ENCODE results near the gene FLOT2. TPM values are rescaled to one million over a fixed set of nuclear protein-coding genes. Genes with fewer than 3 reads are reported as not detected.
A peak's percentile ranks its signal among the peaks of the same experiment; 100 is the strongest.

Gene FLOT2
- total RNA-seq, 1 experiment from 2014 or later = 23.1 TPM

DNA sequence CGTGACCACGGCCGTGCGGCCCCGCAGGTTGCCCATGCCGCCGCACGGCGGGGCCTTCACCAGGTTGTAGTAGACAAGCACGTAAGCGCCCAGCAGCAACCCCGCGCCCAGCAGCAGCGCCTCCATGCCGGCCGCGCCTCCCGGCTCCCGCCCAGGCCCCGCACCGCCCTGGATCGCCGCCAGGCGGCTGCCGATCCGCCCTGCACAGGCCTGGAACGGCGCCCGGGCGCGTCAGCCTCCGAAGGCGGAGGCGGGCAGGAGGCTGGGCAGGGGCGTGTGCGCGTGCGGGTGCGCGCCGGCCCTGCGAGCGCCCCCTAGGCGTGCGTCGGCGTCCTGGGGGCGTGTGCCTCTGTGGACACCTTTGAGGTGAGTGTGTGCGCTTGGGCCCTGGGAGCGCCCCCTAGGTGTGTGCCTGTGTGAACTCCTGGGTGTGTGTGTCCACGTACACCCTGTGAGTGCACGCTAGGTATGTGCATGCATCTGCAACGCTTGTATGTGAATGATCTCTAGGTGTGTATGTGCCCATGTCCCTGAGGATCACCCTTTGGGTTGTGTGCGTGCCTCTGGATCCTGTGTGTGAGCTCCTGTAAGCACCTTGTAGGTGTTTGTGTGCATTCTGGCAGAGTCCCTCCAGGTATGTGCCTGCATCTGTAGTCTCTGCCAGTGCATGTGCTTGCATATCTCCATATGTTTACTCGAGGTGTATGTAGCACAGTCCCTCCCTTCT, 5.4 kb upstream of the FLOT2 start, which contains the start of gene DHRS13:
TSS of gene DHRS13 (minus strand) at position 261 of the 727 bp plus-strand sequence. CDS start at position 126, 135 bp downstream.
- Histone ChIP-seq H3K79me2 (ENCODE audit: low read length) (no peaks in the 10 kb centered on the region), H3K9me2 (replicated peaks; ENCODE audit: low read length) (no peaks in the 10 kb centered on the region), H2AFZ (ENCODE audit: low read length) (peak within 1 kb of the TSS; percentile 83), H3K9ac (ENCODE audit: low read length) (peak within 1 kb of the TSS; percentile 53), H3K4me2 (ENCODE audit: low read length) (peak within 1 kb of the TSS; percentile 83), H3K9me3 (ENCODE audit: low read length) (no peaks in the 10 kb centered on the region), H3K27me3 (ENCODE audit: low read length) (no peaks in the 10 kb centered on the region), H4K20me1 (ENCODE audit: low read length) (no peaks in the 10 kb centered on the region), H3K27ac (ENCODE audit: low read length) (no peak within 1 kb of the TSS), H3F3A (ENCODE audit: low read length, unreplicated experiment) (no peaks in the 10 kb centered on the region), H3K36me3 (ENCODE audit: low read depth, low read length) (peaks cover 14% of the 10 kb centered on the region; the same call in 1 of the 2 replicates), H3K4me1 (ENCODE audit: insufficient read depth, low read length) (peaks cover 11% of the 10 kb centered on the region), H3K4me3 (ENCODE audit: low read length) (peak within 1 kb of the TSS; percentile 78)
- DNase-seq (peak; percentile 92), ATAC-seq (peak; percentile 91)
- intact Hi-C loops (cut with micrococcal nuclease) = loop anchor here (5.0 to 10.0 kb wide), 3 partner anchors 44 to 178 kb away; partner anchors contain the start of genes FAM222B, NEK8 and TLCD1
- no TSS peak for BruUV-seq (replicated peaks)
- ChIA-PET CTCF (interaction anchor here (0.6 to 0.9 kb wide), 2 partner anchors 43 to 139 kb away, joined by 3 to 8 read pairs; no protein-coding TSS in a partner anchor), POLR2A (ENCODE audit: unreplicated experiment) (interaction anchor here (0.5 kb wide), 1 partner anchor 14 kb away, joined by 4 read pairs; no protein-coding TSS in a partner anchor)
- TF ChIP-seq EZH2 (IDR thresholded peaks at IDR 0.05; ENCODE audit: low read length, unreplicated experiment) = no peak
- peak; percentile 88 for TF ChIP-seq EZH2phosphoT487 (IDR thresholded peaks at IDR 0.05; ENCODE audit: borderline replicate concordance, low read length)
- TF ChIP-seq, protein P1, sequence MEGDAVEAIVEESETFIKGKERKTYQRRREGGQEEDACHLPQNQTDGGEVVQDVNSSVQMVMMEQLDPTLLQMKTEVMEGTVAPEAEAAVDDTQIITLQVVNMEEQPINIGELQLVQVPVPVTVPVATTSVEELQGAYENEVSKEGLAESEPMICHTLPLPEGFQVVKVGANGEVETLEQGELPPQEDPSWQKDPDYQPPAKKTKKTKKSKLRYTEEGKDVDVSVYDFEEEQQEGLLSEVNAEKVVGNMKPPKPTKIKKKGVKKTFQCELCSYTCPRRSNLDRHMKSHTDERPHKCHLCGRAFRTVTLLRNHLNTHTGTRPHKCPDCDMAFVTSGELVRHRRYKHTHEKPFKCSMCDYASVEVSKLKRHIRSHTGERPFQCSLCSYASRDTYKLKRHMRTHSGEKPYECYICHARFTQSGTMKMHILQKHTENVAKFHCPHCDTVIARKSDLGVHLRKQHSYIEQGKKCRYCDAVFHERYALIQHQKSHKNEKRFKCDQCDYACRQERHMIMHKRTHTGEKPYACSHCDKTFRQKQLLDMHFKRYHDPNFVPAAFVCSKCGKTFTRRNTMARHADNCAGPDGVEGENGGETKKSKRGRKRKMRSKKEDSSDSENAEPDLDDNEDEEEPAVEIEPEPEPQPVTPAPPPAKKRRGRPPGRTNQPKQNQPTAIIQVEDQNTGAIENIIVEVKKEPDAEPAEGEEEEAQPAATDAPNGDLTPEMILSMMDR (conservative IDR thresholded peaks at IDR 0.05; ENCODE audit: low read depth, low read length) = peak; percentile 88

DNA sequence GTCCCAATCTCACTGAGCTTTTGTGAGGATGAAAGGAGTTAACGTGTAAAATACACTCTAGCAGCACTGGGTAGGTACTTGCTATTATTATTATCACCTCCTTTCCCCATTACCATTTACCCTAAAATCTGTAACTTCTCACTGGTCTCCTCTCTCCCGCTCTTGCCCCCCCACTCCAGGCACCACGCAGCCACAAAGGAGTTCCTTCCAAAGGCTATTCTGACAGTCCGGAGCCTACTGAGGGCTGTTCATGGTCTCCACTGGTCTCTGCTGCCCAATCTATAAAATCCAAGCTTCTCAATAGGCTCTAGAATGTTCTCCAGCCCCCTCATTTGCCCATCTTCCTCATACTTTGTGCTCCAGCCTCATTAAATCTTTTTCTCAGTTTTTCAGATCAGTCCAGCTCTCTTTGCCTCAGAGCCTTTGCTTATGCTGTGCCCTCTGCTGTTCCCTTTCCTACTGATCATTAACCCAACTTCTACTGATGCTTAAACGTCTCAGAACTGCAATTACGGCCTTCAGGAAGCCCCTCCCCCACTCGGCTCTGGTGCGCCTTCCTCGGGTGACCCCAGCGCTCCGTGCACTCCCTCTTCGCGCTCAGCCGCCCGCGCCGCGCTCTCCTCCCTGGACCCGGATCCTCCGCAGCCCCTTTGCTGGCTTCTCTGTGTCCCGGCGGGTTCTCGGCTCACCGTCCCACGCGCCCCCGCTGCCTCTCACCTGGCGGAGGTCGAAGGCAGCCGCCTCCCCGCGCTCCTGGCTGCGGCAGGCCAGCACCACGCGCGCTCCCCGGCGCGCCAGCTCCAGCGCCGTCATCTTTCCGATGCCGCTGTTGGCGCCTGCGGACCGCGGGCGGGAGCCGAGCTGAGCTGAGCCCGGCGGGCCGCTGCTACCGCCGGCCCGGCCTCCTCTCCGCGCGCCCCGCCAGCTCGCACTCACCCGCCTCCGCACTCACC, 4.6 kb upstream of the FLOT2 start:
- peaks cover 14% of the 10 kb centered on the region for H3K4me1 ChIP-seq (ENCODE audit: insufficient read depth, low read length)
- intact Hi-C loops (cut with micrococcal nuclease) = loop anchor here (5.0 to 10.0 kb wide), 3 partner anchors 45 to 177 kb away; partner anchors contain the start of genes FAM222B, NEK8 and TLCD1

More for the DNA sequence above, 4.6 kb upstream of the FLOT2 start:
- Histone ChIP-seq H3K4me2 (ENCODE audit: low read length) (peak overlapping the region; percentile 83), H3K4me3 (ENCODE audit: low read length) (peak overlapping the region; percentile 78), H3K27me3 (ENCODE audit: low read length) (no peaks in the 10 kb centered on the region), H3K27ac (ENCODE audit: low read length) (no peak overlapping the region), H3K9me2 (replicated peaks; ENCODE audit: low read length) (no peaks in the 10 kb centered on the region), H3K36me3 (ENCODE audit: low read depth, low read length) (peaks cover 9% of the 10 kb centered on the region; the same call in 1 of the 2 replicates), H3K9me3 (ENCODE audit: low read length) (no peaks in the 10 kb centered on the region), H4K20me1 (ENCODE audit: low read length) (no peaks in the 10 kb centered on the region), H3F3A (ENCODE audit: low read length, unreplicated experiment) (no peaks in the 10 kb centered on the region), H3K9ac (ENCODE audit: low read length) (peak overlapping the region; percentile 53), H3K79me2 (ENCODE audit: low read length) (0 out of 2 replicates have a peak, but pooled peaks cover 2% of the 10 kb centered on the region), H2AFZ (ENCODE audit: low read length) (peak overlapping the region; percentile 83)
- ChIA-PET POLR2A (ENCODE audit: unreplicated experiment) (interaction anchor here (0.6 kb wide), 1 partner anchor 175 kb away, joined by 18 read pairs; no protein-coding TSS in a partner anchor), CTCF (interaction anchor here (0.9 kb wide), 1 partner anchor 44 kb away, joined by 3 read pairs; no protein-coding TSS in a partner anchor)
- no TSS peak for BruUV-seq (replicated peaks)
- ATAC-seq = peak; percentile 46
- no peak for DNase-seq
- TF ChIP-seq EZH2 (IDR thresholded peaks at IDR 0.05; ENCODE audit: low read length, unreplicated experiment) (no peak), EZH2phosphoT487 (IDR thresholded peaks at IDR 0.05; ENCODE audit: borderline replicate concordance, low read length) (no peak)
- TF ChIP-seq, protein P1 (conservative IDR thresholded peaks at IDR 0.05; ENCODE audit: low read depth, low read length) = no peak
